Effector memory CD4-positive, alpha-beta T cell (primary cell): ENCODE results near the gene EIF1B.

Experiments used
- DNase-seq, 3 donors: peaks; one replicate each; pipeline ENCODE4 v3.0.0-alpha.2; 2020
- H3K27ac ChIP-seq: 2 replicates; pipeline ENCODE4 v1.7.0; 2013; ENCODE audit warnings: mild to moderate bottlenecking, low read length, moderate library complexity; ENCODE audit not compliant: insufficient read depth, poor library complexity, severe bottlenecking
- H3K27me3 ChIP-seq: replicated peaks from 2 replicates; pipeline ENCODE4 v1.7.0; 2013; ENCODE audit warnings: mild to moderate bottlenecking, low read length; ENCODE audit not compliant: insufficient read depth, control insufficient read depth, poor library complexity, severe bottlenecking
- H3K36me3 ChIP-seq: 2 replicates; pipeline ENCODE4 v1.7.0; 2013; ENCODE audit warnings: mild to moderate bottlenecking, low read length, moderate library complexity; ENCODE audit not compliant: control insufficient read depth, insufficient read depth
- H3K4me1 ChIP-seq: 2 replicates; pipeline ENCODE4 v1.7.0; 2013; ENCODE audit warnings: low read length, mild to moderate bottlenecking; ENCODE audit not compliant: control insufficient read depth, insufficient read depth, poor library complexity, severe bottlenecking
- H3K4me3 ChIP-seq: 2 replicates; pipeline ENCODE4 v1.7.0; 2013; ENCODE audit warnings: low read length, low read depth, mild to moderate bottlenecking; ENCODE audit not compliant: insufficient read depth, poor library complexity, severe bottlenecking
- H3K9me3 ChIP-seq: 2 replicates; pipeline ENCODE4 v1.7.0; 2013; ENCODE audit warnings: mild to moderate bottlenecking, low read length, moderate library complexity; ENCODE audit not compliant: control insufficient read depth

The EIF1B gene

DNA sequence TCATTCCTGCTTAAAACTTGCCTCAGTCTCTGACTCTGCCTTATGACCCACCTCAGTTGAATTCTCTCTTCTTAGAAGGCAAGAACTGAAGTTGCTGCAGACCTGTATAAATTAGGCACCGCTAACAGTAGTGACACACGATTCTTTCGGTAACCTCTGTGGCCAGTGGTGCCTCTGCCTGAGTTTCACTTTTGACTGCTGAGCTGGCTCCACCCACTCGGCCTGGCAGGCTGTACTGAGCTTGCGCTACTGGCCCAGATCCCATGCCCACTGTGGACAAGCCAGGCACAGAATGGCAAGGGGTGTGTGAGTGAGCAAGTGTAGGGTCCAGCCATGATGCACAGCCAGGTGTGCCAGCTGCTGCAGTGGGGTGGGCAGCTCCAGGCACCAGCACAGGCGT, 19.1 kb upstream of the EIF1B start:
- Histone ChIP-seq H3K4me1 (no peaks in the 10 kb centered on the region), H3K36me3 (no peaks in the 10 kb centered on the region), H3K27ac (no peak overlapping the region), H3K27me3 (no peaks in the 10 kb centered on the region), H3K9me3 (no peaks in the 10 kb centered on the region), H3K4me3 (no peak overlapping the region)
- DNase-seq = no peak

DNA sequence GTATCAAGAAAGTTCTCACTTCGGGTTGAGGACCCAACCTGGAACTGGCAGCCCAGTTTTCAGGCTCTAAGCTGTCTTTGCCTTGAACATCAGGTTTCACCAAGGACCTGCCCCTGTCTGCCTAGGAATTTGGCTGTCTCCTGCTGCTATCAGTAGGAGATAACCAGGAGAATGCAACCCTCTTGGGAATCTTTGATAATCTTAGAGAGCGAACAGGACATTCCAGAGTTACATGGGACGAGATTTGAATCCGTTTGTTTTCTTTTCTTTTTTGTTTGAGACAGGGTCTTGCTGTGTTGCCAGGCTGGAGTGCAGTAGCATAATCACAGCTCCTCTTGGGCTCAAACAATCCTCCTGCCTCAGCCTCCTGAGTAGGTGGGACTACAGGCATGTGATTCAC, 18.0 kb upstream of the EIF1B start:
- DNase-seq = no peak
- Histone ChIP-seq H3K36me3 (no peaks in the 10 kb centered on the region), H3K4me1 (no peaks in the 10 kb centered on the region), H3K4me3 (no peak overlapping the region), H3K9me3 (no peaks in the 10 kb centered on the region), H3K27me3 (no peaks in the 10 kb centered on the region), H3K27ac (no peak overlapping the region)

DNA sequence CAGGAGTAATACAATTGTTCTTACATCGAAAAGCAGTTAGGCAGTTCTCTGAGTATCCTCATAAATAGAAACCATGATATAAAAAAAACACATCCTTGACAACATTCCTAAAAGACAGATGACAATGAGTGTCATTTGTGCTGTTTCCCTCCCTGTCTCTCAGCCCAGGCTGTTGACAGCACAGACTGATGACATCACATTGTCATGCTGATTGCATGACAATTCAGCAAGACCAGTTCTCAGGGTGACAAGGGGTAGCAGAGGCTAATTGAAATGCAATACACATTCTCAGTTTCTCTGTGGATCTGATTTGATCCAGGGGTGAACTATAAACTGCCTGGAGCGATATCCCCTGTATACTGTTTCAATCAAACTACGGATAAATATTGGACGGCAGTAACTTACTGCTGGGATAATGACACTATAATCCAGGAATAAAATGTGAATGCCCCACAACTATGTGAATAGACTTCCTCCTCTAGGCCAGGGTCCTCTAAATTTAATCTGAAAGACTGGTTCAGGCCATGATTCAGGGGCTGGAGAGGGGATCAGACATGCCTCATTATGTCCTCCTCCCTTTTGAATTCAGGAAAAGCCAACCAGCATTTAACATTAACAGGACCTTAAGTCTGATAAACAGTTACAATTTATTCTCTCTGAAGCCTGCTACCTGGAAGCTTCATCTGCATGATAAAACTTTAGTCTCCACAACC, 16.7 kb upstream of the EIF1B start:
- Histone ChIP-seq H3K9me3 (no peaks in the 10 kb centered on the region), H3K4me1 (no peaks in the 10 kb centered on the region), H3K4me3 (no peak overlapping the region), H3K27ac (no peak overlapping the region), H3K36me3 (no peaks in the 10 kb centered on the region), H3K27me3 (no peaks in the 10 kb centered on the region)
- no peak for DNase-seq

DNA sequence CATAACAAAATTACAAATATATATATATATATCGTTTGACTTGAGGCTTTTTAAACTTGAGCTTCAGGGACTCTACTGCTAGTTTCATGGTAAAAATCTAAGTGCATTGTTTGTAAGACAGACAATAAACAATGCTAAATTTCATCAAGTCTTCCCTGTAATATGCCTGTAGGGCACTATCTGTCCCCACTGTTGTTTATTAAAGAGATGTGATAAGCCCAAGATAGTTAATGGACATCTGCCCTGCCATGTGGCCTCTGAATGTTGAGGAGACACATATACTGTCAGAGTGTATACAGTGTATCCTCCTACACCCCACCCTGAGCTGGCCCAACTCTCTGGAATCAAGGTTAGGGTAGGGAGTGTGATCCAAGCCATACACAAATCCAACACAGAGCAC, 15.1 kb upstream of the EIF1B start:
- Histone ChIP-seq H3K36me3 (no peaks in the 10 kb centered on the region), H3K27me3 (no peaks in the 10 kb centered on the region), H3K4me3 (no peak overlapping the region), H3K4me1 (no peaks in the 10 kb centered on the region), H3K27ac (no peak overlapping the region), H3K9me3 (no peaks in the 10 kb centered on the region)
- DNase-seq = no peak

DNA sequence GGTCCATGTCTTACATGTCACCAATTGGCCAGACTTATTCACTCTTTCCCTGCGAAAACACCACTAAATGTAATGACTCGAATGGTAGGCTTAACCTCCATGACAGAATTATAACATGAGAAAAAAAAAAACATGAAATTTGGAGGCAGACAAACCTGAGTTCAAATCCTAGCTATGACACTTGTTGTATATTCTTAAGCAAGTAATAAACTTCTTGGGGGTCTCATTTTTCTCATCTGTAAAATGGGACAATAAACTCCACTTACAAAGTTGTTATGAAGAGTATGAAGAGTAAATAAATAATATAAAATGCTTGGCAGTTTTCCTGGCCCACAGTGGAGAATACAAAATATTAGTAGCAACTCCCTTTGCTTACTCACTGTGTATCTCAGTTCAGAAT, 11.4 kb upstream of the EIF1B start:
- Histone ChIP-seq H3K9me3 (no peaks in the 10 kb centered on the region), H3K27ac (no peak overlapping the region), H3K36me3 (no peaks in the 10 kb centered on the region), H3K4me3 (no peak overlapping the region), H3K4me1 (no peaks in the 10 kb centered on the region), H3K27me3 (no peaks in the 10 kb centered on the region)
- DNase-seq = no peak

DNA sequence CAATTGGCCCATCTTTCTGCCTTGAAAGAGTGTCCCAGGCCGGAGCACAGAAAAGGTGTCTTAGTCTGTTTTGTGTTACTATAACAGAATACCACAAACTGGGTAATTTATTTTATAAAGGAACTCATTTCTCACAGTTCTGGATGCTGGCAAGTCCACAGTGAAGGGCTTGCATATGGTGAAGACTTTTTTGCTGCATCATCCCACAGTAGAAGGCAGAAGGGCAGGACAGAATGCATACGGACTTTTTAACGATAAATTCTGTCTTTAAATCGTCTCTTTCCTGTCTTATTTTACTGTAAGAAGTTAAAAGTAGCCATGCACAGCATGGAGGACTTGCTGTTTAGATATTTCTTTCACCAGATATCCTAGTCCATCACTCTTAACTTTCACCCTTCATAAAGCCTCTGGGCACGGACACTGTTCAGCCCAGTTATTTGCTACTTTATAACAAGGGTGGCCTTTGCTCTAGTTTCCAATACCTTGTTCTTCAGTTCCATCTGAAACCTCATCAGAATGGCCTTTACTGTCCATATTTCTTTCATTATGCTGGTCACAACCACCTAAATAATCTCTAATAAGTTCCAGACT, 10.3 kb upstream of the EIF1B start:
- no peaks in the 10 kb centered on the region for H3K36me3 ChIP-seq
- H3K4me1 ChIP-seq = no peaks in the 10 kb centered on the region
- no peak overlapping the region for H3K4me3 ChIP-seq
- no peaks in the 10 kb centered on the region for H3K27me3 ChIP-seq
- H3K9me3 ChIP-seq = no peaks in the 10 kb centered on the region
- no peak for DNase-seq
- no peak overlapping the region for H3K27ac ChIP-seq

DNA sequence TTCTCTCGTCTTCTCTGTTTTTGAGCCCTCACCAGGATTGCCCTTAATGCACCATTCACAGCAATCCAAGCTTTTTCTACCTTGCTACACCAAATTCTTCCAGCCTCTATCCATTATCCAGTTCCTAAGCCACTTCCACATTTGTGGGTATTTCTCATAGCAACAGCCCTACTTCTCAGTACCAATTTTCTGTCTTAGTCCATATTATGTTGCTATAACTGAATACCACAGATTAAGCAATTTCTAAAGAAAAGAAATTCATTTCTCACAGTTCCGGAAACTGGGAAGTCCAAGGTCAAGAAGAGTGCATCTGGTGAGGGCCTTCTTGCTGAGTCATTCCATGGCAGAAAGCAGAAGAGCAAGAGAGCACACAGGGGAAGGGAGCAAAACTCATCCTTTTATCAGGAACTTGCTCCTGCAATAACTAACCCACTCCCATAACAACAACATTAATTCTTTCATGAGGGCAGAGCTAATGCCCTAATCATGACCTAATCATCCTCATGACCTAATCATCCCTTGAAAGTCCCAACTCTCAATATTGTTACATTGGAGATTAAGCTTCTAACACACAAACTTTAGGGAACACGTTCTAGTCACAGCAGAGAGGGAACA, 9.7 kb upstream of the EIF1B start:
- Histone ChIP-seq H3K27ac (no peak overlapping the region), H3K9me3 (no peaks in the 10 kb centered on the region), H3K36me3 (no peaks in the 10 kb centered on the region), H3K27me3 (no peaks in the 10 kb centered on the region), H3K4me1 (no peaks in the 10 kb centered on the region), H3K4me3 (no peak overlapping the region)
- no peak for DNase-seq

DNA sequence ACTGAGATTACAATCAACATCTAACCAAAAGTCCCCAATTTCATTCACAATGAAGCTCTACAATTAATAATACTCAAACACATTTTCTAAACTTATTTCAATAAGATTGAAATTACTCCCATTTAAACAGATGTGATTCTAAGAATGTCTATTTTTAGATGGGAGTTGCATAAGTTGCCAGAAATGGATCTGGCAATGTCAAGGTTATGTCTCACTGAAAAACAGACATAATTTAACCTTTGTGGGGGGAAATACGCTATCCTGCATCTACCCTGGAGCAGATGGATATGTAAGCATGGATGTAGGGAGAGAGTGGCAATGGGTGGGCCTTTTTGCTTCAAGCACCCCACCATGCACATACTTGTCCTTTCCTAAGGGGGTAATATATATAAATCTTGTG, 6.7 kb upstream of the EIF1B start:
- Histone ChIP-seq H3K27me3 (no peaks in the 10 kb centered on the region), H3K9me3 (no peaks in the 10 kb centered on the region), H3K36me3 (no peaks in the 10 kb centered on the region), H3K4me3 (no peak overlapping the region), H3K4me1 (no peaks in the 10 kb centered on the region), H3K27ac (no peak overlapping the region)
- no peak for DNase-seq

DNA sequence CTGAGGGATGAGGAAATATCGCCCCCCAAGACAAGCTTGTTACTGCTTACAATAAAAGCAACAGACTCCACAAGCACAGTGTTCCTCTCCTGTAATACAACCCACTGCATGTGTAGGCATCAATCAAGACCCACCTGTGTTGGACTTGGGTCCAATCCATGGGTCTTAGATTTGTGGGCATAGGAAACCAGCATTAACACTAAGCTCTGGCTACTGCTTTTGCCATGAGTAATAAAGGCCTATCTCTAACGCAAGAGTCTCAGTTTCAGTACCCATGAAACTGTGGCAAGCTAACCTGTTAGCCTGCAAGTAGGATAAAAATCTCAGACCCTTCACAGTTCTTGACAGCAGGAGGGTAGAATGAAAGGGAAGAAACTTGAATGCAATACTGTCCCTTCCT, 5.2 kb upstream of the EIF1B start:
- Histone ChIP-seq H3K27me3 (no peaks in the 10 kb centered on the region), H3K36me3 (no peaks in the 10 kb centered on the region)
- DNase-seq = no peak

DNA sequence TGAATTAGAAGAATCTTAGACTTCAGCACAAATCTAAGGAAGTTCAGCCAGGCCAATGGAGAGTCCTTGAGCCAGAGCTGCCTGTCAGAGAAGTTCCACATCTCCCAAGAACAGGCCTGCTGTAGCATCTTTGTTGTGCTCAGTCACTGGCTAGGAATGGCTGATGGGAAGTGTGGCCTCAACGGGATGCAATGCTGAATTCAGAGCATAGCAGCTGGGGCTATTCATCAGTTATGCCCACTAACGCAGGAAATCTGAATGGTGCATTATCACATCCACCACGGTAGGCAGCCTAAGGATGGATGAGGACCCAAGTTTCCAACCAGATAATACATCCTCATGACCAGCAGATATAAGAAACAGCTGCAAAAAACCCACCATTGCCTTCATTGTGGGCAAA, 3.2 kb upstream of the EIF1B start:
- Histone ChIP-seq H3K4me1 (peaks cover 11% of the 10 kb centered on the region), H3K4me3 (no peak overlapping the region), H3K9me3 (no peaks in the 10 kb centered on the region), H3K36me3 (peaks cover 3% of the 10 kb centered on the region), H3K27me3 (no peaks in the 10 kb centered on the region), H3K27ac (no peak overlapping the region)
- DNase-seq = no peak

More for the DNA sequence above, 5.2 kb upstream of the EIF1B start:
- Histone ChIP-seq H3K4me1 (peaks cover 4% of the 10 kb centered on the region), H3K9me3 (no peaks in the 10 kb centered on the region), H3K27ac (no peak overlapping the region), H3K4me3 (no peak overlapping the region)
